ENCODE results near the gene HLA-DQB1.

DNA sequence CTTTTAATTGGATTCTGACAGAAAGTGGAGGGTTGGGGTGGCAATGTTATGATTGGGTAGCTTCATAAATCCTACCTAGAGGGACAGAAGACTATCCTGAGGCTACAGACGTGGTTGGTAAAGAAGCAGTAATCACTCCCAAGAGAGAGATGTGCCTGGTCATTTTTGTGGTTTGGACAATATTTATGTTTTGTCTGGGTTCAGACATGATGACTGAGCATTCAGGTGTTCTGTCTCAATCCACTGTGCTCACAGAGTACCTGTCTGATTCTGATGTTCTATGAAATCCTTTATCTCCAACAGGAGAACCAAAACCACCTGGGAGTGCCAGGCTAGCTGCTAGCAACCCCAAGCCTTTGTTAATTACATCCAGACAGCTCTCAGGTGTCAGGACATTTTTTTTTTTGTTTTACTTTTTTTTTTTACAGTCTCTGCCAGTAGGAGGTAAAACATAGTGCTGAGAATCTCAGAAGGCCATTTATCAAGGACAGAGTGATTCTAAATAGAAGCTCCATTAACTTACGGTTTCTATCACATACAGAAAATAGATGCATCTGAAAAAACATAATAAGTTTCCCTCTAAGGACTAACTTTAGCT, 30.8 kb downstream of the HLA-DQB1 start:
- no peak for TF ChIP-seq EZH2phosphoT487 (IDR thresholded peaks at IDR 0.05; ENCODE audit: borderline replicate concordance, low read length)
- TF ChIP-seq, protein P1, sequence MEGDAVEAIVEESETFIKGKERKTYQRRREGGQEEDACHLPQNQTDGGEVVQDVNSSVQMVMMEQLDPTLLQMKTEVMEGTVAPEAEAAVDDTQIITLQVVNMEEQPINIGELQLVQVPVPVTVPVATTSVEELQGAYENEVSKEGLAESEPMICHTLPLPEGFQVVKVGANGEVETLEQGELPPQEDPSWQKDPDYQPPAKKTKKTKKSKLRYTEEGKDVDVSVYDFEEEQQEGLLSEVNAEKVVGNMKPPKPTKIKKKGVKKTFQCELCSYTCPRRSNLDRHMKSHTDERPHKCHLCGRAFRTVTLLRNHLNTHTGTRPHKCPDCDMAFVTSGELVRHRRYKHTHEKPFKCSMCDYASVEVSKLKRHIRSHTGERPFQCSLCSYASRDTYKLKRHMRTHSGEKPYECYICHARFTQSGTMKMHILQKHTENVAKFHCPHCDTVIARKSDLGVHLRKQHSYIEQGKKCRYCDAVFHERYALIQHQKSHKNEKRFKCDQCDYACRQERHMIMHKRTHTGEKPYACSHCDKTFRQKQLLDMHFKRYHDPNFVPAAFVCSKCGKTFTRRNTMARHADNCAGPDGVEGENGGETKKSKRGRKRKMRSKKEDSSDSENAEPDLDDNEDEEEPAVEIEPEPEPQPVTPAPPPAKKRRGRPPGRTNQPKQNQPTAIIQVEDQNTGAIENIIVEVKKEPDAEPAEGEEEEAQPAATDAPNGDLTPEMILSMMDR (conservative IDR thresholded peaks at IDR 0.05; ENCODE audit: low read depth, low read length), result no peak

Data from PC-3 (cell line).